Stomach (tissue), 4 donors: ENCODE measurements around the gene RING1.

ENCODE experiments used
- EP300 ChIP-seq: sonication (generic); formaldehyde crosslinking; IDR thresholded peaks from one replicate; pipeline ENCODE4 v1.6.1; 2017; ENCODE audit warnings: antibody characterized with exemption
- POLR2A ChIP-seq, 4 donors: fragments of 450-650 bp; IDR thresholded peaks; one replicate each; pipeline ENCODE4 v1.6.1; 2016; ENCODE audit warnings: antibody characterized with exemption in 4 of 4, control low read depth in 2 of 4, mild to moderate bottlenecking in 1 of 4, moderate library complexity in 1 of 4
- POLR2AphosphoS5 ChIP-seq, 3 donors: sonication (generic); formaldehyde crosslinking; IDR thresholded peaks; one replicate each; pipeline ENCODE4 v1.6.1; 2016; ENCODE audit warnings: antibody characterized with exemption in 3 of 3
- TF ChIP-seq, protein P1 (sequence below), 7 experiments: fragments of 450-650 bp in 4 of 7; fragments of 200-600 bp in 3 of 7; sonication (generic) in 3 of 7; IDR thresholded peaks; one replicate each; pipeline ENCODE4 v1.5.1; 2016 to 2019; ENCODE audit warnings: antibody characterized with exemption in 7 of 7, control low read depth in 2 of 7, mild to moderate bottlenecking in 1 of 7

DNA sequence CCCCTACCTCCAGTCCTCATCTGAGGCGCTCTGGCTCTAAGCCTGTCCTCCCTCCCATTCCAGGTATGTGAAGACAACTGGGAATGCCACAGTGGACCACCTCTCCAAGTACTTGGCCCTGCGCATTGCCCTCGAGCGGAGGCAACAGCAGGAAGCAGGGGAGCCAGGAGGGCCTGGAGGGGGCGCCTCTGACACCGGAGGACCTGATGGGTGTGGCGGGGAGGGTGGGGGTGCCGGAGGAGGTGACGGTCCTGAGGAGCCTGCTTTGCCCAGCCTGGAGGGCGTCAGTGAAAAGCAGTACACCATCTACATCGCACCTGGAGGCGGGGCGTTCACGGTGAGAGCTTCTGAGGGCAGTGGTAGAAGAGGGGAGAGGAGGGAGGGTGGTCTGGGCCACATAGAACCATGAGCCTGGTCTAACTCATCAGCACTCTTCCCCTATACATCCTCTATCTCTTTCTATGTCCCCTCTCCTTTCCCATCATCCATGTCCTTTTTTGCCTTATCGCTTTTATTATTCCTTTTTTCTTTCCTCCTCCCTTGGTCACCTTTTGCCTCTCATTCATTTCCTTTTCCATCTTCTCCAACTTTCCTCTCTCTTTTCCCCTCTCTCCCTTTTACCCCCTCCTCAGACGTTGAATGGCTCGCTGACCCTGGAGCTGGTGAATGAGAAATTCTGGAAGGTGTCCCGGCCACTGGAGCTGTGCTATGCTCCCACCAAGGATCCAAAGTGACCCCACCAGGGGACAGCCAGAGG lies 3.5 kb downstream of the RING1 start:
- TF ChIP-seq, protein P1, sequence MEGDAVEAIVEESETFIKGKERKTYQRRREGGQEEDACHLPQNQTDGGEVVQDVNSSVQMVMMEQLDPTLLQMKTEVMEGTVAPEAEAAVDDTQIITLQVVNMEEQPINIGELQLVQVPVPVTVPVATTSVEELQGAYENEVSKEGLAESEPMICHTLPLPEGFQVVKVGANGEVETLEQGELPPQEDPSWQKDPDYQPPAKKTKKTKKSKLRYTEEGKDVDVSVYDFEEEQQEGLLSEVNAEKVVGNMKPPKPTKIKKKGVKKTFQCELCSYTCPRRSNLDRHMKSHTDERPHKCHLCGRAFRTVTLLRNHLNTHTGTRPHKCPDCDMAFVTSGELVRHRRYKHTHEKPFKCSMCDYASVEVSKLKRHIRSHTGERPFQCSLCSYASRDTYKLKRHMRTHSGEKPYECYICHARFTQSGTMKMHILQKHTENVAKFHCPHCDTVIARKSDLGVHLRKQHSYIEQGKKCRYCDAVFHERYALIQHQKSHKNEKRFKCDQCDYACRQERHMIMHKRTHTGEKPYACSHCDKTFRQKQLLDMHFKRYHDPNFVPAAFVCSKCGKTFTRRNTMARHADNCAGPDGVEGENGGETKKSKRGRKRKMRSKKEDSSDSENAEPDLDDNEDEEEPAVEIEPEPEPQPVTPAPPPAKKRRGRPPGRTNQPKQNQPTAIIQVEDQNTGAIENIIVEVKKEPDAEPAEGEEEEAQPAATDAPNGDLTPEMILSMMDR (IDR thresholded peaks at IDR 0.05) = no peak
- TF ChIP-seq POLR2A (IDR thresholded peaks at IDR 0.05) (no peak), POLR2AphosphoS5 (IDR thresholded peaks at IDR 0.05) (no peak), EP300 (no peak)
